CD4-positive, CD25-positive, alpha-beta regulatory T cell (primary cell): ENCODE data around the gene FYB2. TPM values are rescaled to one million over a fixed set of nuclear protein-coding genes. Genes with fewer than 3 reads are reported as not detected.

ENCODE experiments used
- ATAC-seq, 2 donors: fragments of 150-1000 bp; cut with Tn5 transposase; one replicate each; pipeline ENCODE4 v1.10.0; 2021; ENCODE audit warnings: low read depth in 2 of 2, moderate number of reproducible peaks in 2 of 2, moderate library complexity in 1 of 2
- DNase-seq, 3 donors: peaks; one replicate each; pipeline versions ENCODE4 v3.0.0 to v3.0.0-alpha.2; 2012 to 2022; ENCODE audit warnings: mixed read lengths in 1 of 3
- H3K27ac ChIP-seq: one replicate; pipeline ENCODE4 v1.7.0; 2013; ENCODE audit warnings: mild to moderate bottlenecking, low read length; ENCODE audit not compliant: insufficient read depth, poor library complexity, severe bottlenecking
- H3K27me3 ChIP-seq: one replicate; pipeline ENCODE4 v1.7.0; 2013; ENCODE audit warnings: low read length; ENCODE audit not compliant: control insufficient read depth, insufficient read depth
- H3K36me3 ChIP-seq: one replicate; pipeline ENCODE4 v1.7.0; 2013; ENCODE audit warnings: mild to moderate bottlenecking, low read length, moderate library complexity; ENCODE audit not compliant: control insufficient read depth, insufficient read depth
- H3K4me1 ChIP-seq: 2 replicates; pipeline ENCODE4 v1.7.0; 2013; ENCODE audit warnings: mild to moderate bottlenecking, low read length; ENCODE audit not compliant: insufficient read depth, control insufficient read depth, poor library complexity, severe bottlenecking
- H3K4me3 ChIP-seq: one replicate; pipeline ENCODE4 v1.7.0; 2013; ENCODE audit warnings: low read depth, mild to moderate bottlenecking, low read length, moderate library complexity
- H3K9me3 ChIP-seq, 2 experiments: 1 replicate in 1 of 2; 2 replicates in 1 of 2; pipeline ENCODE4 v1.7.0; 2013; ENCODE audit warnings: low read length in 2 of 2, mild to moderate bottlenecking in 1 of 2, moderate library complexity in 1 of 2; ENCODE audit not compliant: control insufficient read depth in 2 of 2
- H3K27ac Mint-ChIP-seq, 3 donors: one replicate each; pipeline ENCODE4 v1.8.0; 2020 to 2022; ENCODE audit warnings: mild to moderate bottlenecking in 3 of 3, mixed read lengths in 3 of 3, moderate library complexity in 2 of 3
- H3K27me3 Mint-ChIP-seq: one replicate; pipeline ENCODE4 v1.8.0; 2022; ENCODE audit warnings: mild to moderate bottlenecking, mixed read lengths
- H3K36me3 Mint-ChIP-seq: one replicate; pipeline ENCODE4 v1.8.0; 2020; ENCODE audit warnings: mixed read lengths
- H3K4me1 Mint-ChIP-seq, 4 donors: one replicate each; pipeline ENCODE4 v1.8.0; 2020 to 2022; ENCODE audit warnings: mixed read lengths in 4 of 4, mild to moderate bottlenecking in 1 of 4
- H3K4me3 Mint-ChIP-seq, 4 donors: one replicate each; pipeline ENCODE4 v1.8.0; 2020 to 2022; ENCODE audit warnings: mild to moderate bottlenecking in 4 of 4, mixed read lengths in 4 of 4, moderate library complexity in 3 of 4
- H3K9me3 Mint-ChIP-seq, 7 donors: one replicate each; pipeline ENCODE4 v1.8.0; 2020 to 2022; ENCODE audit warnings: mixed read lengths in 7 of 7, mild to moderate bottlenecking in 3 of 7, moderate library complexity in 2 of 7
- polyA plus RNA-seq, 4 donors: library from polyadenylated mRNA; unstranded; fragments of 300-500 nt; fragmentation: Illumina TruSeq; gene quantifications; one replicate each; pipeline ENCODE4 v1.2.3, GENCODE V29; 2021
- total RNA-seq: library from RNA; stranded (reverse); gene quantifications from one replicate; pipeline ENCODE4 v1.2.3, GENCODE V29; 2022

The FYB2 gene
- total and polyA plus RNA-seq, 5 donors from 2014 or later: not detected

GRCh38 chr1:56675763-56676162 lies 143.4 kb downstream of the FYB2 start:
- Mint-ChIP-seq H3K27ac (no peak overlapping the region), H3K36me3 (no peaks in the 10 kb centered on the region), H3K4me1 (no peaks in the 10 kb centered on the region), H3K9me3 (peaks cover 0 to 4% (median 1%) of the 10 kb centered on the region in 7 donors), H3K4me3 (no peak overlapping the region), H3K27me3 (no peaks in the 10 kb centered on the region)
- Histone ChIP-seq H3K36me3 (no peaks in the 10 kb centered on the region), H3K27me3 (no peaks in the 10 kb centered on the region), H3K4me1 (no peaks in the 10 kb centered on the region), H3K27ac (no peak overlapping the region), H3K9me3 (no peaks in the 10 kb centered on the region), H3K4me3 (no peak overlapping the region)
- no peak for DNase-seq
- no peak for ATAC-seq

DNA sequence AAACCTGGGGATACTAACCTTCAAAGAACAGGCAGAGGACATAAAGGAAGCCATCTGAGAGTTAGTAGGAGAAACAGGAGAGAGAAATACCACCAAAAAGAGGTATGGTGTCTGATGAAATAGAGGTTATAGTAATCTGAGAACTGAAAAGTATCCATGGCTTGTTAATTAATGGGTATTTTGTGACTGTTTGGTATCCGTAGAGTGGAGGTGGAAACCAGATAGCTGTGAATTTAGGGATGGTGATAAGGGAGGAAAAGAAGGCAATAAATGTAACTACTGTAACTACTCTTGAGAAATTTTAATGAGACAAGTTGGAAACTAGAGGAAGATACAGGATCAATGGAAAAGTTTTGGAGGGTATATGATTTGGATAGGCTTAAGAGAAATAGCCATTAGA lies 146.6 kb downstream of the FYB2 start:
- ATAC-seq: no peak
- no peak overlapping the region for H3K4me3 Mint-ChIP-seq
- no peak overlapping the region for H3K27ac ChIP-seq
- no peaks in the 10 kb centered on the region for H3K27me3 ChIP-seq
- no peaks in the 10 kb centered on the region for H3K4me1 Mint-ChIP-seq
- H3K36me3 Mint-ChIP-seq: no peaks in the 10 kb centered on the region
- H3K9me3 Mint-ChIP-seq: peaks cover 0 to 3% (median 0%) of the 10 kb centered on the region in 7 donors
- no peaks in the 10 kb centered on the region for H3K36me3 ChIP-seq
- no peak overlapping the region for H3K4me3 ChIP-seq
- no peaks in the 10 kb centered on the region for H3K9me3 ChIP-seq
- H3K27me3 Mint-ChIP-seq: no peaks in the 10 kb centered on the region
- no peak for DNase-seq
- no peaks in the 10 kb centered on the region for H3K4me1 ChIP-seq
- H3K27ac Mint-ChIP-seq: no peak overlapping the region

DNA sequence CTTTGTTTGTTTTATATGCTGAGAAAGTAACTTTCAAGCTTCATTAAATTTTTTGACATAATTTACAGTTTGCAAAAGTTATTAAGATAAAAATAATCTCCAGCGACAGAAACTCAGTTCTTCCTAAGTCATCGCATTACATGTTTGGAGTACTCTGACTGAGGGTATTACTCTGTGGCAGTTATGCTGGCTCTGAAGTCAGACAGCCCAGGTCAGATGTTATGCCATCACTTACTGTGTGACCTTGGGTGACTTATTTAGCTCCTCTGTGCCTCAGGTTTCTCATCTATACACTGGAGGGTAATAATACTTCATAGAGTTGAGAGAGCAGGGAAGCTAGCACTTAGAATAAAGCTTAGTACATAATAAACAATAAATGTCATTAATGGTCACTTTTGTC lies 147.7 kb downstream of the FYB2 start:
- Histone ChIP-seq H3K27me3 (no peaks in the 10 kb centered on the region), H3K4me1 (no peaks in the 10 kb centered on the region), H3K4me3 (no peak overlapping the region), H3K27ac (no peak overlapping the region), H3K36me3 (no peaks in the 10 kb centered on the region), H3K9me3 (no peaks in the 10 kb centered on the region)
- Mint-ChIP-seq H3K27ac (no peak overlapping the region), H3K4me3 (no peak overlapping the region), H3K36me3 (no peaks in the 10 kb centered on the region), H3K4me1 (no peaks in the 10 kb centered on the region), H3K9me3 (peaks cover 0 to 3% (median 0%) of the 10 kb centered on the region in 7 donors), H3K27me3 (no peaks in the 10 kb centered on the region)
- no peak for DNase-seq
- no peak for ATAC-seq

DNA sequence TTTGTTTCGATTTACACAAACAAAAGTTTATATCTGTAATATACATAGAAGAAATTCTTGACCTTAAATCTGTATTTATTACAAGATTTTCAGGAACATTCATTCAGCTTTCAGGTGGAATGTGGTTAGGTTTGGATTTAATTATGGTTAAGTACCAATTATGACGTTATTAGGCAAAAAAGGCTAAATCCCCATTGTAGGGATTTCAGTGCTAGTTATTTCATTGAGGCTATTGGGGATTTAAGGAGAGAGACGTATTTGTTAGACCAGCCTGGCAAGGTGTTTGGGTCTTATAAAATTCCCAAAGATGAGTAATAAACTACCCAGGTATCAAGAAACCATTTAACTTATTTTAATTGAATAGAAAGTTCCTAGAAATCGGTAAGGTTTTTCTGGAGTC lies 148.1 kb downstream of the FYB2 start:
- Histone ChIP-seq H3K4me3 (no peak overlapping the region), H3K4me1 (no peaks in the 10 kb centered on the region), H3K9me3 (no peaks in the 10 kb centered on the region), H3K27me3 (no peaks in the 10 kb centered on the region), H3K36me3 (no peaks in the 10 kb centered on the region), H3K27ac (no peak overlapping the region)
- no peaks in the 10 kb centered on the region for H3K27me3 Mint-ChIP-seq
- peaks cover 0 to 2% (median 0%) of the 10 kb centered on the region in 7 donors for H3K9me3 Mint-ChIP-seq
- H3K4me3 Mint-ChIP-seq: no peak overlapping the region
- ATAC-seq: no peak
- no peak overlapping the region for H3K27ac Mint-ChIP-seq
- DNase-seq: no peak
- no peaks in the 10 kb centered on the region for H3K4me1 Mint-ChIP-seq
- no peaks in the 10 kb centered on the region for H3K36me3 Mint-ChIP-seq

DNA sequence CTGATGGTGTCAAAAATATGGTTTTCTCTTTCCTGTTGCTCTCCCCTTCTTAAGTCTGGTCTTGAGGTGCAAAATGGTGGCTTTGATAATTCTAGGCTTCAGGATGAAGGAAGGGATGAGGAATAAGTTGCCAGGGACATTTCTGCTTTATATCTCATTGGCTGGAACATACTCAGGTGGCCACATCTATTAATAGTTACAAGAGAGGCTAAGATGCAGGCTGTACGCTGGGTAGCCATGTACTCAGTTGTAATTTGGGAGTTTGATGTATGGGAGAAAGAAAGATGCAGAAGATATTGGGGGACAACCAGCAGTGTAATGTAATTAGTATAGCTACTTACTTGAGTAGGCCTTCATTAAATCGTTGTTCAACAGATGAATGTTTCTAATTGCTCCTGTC lies 148.9 kb downstream of the FYB2 start:
- H3K4me3 Mint-ChIP-seq: no peak overlapping the region
- Histone ChIP-seq H3K27ac (no peak overlapping the region), H3K4me3 (no peak overlapping the region), H3K36me3 (no peaks in the 10 kb centered on the region), H3K9me3 (no peaks in the 10 kb centered on the region), H3K27me3 (no peaks in the 10 kb centered on the region), H3K4me1 (no peaks in the 10 kb centered on the region)
- ATAC-seq: no peak
- no peak overlapping the region for H3K27ac Mint-ChIP-seq
- no peak for DNase-seq
- H3K4me1 Mint-ChIP-seq: no peaks in the 10 kb centered on the region
- H3K36me3 Mint-ChIP-seq: no peaks in the 10 kb centered on the region
- peaks cover 0 to 1% (median 0%) of the 10 kb centered on the region in 7 donors for H3K9me3 Mint-ChIP-seq
- H3K27me3 Mint-ChIP-seq: no peaks in the 10 kb centered on the region

Other genes with a start within 250 kb of the FYB2 start
- not detected for gene PLPP3, start 239.8 kb downstream of the FYB2 start, total RNA-seq
- gene PLPP3, start 239.8 kb downstream of the FYB2 start, polyA plus RNA-seq: under 1 TPM in 1 of 4 donors, not detected in 3; 0.13 TPM
- gene PRKAA2, start 174.1 kb downstream of the FYB2 start, total RNA-seq: not detected
- not detected for gene PRKAA2, start 174.1 kb downstream of the FYB2 start, polyA plus RNA-seq
- not detected for gene C8A, start 35.4 kb upstream of the FYB2 start, total RNA-seq
- gene C8A, start 35.4 kb upstream of the FYB2 start, polyA plus RNA-seq: not detected
- 0.20 TPM for gene C8B, start 146.6 kb upstream of the FYB2 start, total RNA-seq
- not detected for gene C8B, start 146.6 kb upstream of the FYB2 start, polyA plus RNA-seq